GM19397 (cell line): ENCODE measurements around the gene SH2B3.

Source experiments
- ATAC-seq: cut with Tn5 transposase; IDR thresholded peaks from one replicate; pipeline ENCODE4 v1.9.1; 2021; ENCODE audit warnings: mild to moderate bottlenecking, moderate library complexity; ENCODE audit not compliant: unreplicated experiment

SH2B3 gene

DNA sequence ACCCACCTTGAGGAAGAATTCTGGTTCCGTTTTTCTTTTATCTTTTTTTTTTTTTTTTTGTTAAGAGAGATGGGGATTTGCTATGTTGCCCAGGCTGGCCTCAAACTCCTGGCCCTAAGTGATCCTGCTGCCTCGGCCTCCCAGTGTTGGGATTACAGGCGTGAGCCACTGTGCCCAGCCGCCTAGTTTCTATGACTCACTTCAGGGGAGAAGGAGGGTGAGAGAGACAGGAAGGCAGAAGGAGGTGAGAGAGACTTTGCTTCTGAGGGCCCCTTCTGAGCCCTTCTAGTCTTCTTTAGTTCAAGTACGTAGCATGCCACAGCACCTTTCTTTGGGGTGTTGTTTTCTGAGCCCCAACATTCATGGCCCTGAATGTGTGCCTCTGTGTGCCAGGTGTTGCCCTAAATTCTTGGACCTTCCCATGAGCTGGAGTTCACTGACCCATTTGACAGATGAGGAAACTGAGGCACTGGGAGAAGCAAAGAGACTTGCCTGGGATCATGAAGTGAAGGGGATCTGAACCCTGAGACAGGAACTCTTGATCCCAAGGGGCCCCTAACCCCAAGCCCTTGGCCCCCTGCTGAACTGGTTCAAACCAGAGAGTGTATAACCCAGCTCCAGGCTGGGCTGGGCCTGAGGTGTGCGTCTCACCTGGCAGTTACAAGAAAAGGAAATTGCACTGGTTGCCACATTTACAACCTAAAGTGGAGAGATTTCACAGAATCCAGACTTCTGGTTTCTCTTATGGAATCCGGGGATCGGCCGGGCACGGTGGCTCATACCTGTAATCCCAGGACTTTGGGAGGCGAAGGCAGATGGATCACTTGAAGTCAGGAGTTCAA lies 20.8 kb downstream of the SH2B3 start:
- ATAC-seq, result no peak

DNA sequence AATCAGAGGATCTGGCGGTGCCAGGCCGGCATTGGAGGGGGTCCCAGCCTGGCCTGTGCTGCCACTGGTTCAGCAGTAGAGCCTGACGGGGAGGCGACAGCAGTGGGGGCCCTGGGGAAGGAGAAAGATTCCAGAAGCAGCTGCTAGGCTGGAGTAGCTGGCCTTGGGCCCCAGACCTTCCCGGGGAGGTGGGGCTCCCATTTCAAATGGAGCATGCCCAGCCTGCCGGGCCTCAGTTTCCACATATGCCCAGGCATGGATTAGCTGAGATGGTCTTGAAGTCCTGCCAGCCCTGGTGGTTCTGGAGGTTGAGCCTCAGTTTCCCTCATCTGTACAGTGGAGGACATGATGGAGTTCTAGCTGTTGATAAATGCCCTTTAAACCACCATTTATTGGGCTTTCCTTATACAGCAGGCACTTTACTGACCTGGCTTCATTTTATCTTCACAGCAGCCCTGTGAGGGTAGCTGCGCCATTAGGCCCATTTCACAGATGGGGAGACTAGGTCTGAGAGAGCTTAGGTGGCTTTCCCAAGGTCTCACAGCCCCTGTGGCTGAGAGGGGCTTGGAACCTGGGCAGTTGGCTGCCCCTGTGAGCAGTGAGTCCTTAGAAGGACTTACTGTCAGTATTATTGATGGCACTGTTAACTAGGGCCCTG lies 21.8 kb downstream of the SH2B3 start:
- no peak for ATAC-seq

DNA sequence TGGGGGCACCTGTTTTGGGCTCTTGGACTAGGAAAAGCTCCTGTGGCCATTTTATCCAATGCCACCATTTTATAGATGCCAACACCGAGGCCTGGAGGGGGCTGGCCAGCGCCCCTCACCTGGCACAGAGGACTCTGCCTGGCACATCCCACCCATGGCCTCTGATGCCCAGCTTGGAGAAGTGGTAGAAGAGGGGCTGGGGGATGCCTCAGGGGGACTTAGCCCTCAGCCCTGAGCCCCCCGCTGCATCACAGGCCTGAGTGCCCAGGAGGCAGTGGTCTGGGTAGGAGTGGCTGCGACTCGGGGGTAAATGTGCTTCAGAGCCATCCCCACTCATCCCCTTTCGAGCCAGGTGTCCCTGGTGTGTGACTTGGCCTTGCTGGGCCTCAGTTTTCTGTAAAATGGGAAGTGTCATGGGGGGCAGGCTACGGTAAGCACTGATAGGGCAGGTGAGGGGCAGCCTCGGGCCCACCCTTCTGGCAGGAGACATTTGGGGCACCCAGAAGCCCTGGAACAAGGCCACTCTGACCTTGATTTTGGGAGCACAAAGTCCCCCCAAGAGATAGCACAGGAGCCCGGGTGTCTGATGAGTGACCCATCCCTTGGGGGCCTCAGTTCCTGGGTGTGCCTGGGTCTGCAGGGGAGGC lies 22.5 kb downstream of the SH2B3 start:
- no peak for ATAC-seq

DNA sequence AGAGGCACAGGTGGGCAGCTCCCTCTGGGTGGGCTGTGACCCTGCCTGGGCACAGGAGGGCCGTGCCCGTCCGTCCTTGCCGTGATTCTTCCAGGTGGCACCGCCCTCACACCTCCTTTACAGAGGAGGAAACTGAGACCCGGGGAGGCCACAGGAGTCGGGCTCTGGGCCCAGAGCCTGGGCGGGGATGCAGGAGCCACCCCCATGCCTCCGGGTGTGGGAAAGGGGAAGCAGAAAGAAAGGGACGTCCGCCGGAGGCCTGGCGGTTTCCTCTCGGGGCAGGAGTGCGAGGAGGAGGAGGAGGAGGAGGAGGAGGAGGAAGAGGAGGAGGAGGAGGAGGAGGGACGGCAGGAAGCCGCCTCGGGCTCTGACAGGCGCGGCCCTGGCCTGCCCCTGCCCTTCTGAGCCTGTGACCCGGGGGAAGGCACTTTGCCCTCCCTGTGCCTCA lies 23.0 kb downstream of the SH2B3 start:
- no peak for ATAC-seq

DNA sequence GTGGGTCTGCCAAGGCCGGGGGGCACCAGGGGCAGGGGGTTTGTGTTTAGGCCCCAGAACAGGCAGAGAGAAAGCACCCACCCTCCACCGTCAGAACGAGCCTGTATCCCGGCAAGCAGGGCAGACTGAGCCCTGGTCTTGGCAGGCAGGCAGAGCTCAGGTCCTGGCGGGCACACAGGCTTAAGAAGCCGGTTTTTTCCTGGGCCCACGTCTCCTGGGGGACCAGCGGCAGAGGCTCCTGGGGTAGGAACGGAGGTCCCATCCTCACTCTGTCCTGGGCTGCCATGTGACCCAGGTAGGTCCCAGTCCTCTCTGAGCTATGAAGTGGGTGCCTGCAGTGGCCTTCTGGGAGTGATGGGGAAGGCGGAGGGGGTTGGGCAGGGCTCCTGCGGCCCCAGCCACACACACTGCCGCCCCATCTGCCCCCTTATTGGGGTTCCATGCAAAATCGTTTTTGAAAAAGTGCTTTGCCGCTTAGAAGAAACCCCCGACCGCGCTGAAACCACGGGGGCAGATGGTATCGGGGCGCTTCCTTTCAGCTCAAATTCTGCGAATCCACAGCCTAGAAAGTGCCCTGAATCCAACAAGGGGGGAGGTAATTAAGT lies 24.2 kb downstream of the SH2B3 start:
- ATAC-seq, result no peak

DNA sequence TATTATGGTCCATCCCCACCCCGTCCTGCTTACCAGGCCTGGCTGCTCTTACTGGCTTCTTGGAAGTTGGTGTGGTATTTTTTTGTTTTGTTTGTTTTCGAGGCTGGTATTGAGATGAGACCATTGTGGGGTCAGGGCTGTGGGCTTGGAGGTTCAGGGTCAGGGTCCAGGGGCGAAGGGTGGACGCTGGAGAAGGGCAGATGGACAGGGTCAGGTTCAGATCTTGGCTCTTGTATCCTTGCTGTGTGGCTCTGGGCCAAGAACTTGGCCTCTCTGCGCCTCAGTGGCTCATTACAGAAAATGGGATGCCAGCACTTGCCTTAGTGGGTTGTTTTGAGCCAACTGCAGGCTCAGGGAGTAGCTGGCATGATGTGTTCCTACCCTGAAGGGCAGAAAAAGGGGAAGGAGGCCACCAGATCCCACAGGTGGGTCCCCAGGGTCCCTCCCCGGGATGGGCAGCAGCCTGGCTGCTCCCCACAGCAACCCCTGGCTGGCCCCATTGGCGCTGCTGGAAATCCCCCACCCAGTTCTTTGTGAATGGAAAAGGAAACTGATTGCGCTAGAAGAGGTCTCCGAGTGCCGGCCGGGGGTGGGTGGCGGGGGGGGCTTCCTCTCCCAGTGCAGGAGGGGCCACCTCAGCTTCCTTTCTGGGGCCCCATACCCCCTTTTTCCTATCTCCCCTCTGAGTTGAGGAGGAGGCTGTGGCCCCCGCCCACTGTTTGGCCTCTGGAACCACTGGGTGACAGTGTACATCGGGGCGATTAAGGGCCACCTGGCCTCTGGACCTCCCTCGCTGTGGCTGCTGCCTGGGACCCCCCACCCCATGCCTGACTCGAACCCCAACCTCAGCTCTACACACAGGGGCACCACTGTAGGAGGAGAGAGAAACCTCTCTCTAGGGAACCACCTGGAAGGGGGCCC lies 25.0 kb downstream of the SH2B3 start:
- ATAC-seq, result no peak

DNA sequence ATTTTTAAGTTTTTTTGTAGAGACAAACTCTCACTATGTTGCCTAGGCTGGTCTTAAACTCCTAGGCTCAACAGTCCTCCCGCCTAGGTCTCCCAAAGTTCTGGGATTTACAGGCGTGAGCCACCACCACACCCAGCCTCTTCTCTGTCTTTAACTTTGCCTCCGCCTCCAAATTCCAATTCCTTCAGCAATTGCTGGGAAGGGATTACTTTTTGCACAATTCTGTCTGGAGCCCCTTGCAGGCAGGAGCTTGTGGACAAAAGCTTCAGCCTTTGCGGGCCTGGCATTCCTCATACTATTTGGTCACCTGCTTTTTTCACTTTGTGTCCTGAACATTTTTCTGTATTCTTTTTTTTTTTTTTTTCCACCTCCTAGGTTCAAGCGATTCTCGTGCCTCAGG lies 26.0 kb downstream of the SH2B3 start:
- no peak for ATAC-seq

DNA sequence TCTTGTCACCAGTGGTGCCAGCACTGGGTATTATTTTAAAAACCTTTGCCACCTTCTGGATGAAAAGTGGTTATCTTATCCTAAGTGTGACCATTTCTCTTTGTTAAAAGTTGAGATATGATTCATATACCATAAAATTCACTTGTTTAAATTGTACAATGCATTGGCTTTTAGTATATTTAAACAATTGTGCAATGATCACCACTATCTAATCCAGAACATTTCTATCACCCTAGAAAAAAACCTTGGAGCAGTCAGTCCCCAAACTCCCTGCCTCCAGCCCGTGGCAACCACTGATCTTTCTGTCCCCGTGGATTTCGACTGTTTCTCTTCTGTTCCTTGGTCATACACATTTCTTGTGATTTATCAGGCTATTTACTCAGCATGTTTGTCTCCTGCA lies 28.3 kb downstream of the SH2B3 start:
- no peak for ATAC-seq

DNA sequence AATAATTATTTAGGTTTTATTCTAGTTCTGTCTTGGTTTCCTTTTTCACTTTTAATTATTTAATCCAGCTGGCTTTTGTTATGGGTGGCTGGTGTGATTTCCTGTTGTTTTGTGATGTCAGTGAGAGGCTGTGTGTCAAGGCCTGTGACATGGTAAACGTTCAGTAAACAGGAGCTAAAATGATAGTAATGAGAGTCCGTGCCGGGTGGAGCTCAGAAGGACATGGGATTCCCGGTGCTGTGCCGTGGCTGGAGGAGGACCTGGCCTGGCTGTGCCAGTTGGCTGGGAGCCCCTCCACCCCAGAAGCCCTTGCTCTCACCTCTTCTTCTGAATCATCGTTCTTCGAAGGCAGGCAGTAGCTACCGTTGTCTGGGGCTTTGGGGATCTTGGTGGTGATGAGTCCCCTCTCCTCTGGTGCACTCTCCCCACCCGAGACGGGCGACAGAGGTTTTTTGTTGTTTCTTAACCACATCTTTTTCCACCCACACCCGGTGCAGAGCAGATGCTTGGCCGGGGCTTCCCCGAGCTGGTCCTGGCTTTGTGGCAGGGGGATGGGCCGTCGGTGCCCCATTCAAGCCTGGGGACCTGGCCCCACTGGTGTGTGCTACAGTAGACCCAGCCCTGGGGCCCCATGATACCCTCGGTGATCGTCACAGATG lies 29.1 kb downstream of the SH2B3 start:
- peak; percentile 55 for ATAC-seq

DNA sequence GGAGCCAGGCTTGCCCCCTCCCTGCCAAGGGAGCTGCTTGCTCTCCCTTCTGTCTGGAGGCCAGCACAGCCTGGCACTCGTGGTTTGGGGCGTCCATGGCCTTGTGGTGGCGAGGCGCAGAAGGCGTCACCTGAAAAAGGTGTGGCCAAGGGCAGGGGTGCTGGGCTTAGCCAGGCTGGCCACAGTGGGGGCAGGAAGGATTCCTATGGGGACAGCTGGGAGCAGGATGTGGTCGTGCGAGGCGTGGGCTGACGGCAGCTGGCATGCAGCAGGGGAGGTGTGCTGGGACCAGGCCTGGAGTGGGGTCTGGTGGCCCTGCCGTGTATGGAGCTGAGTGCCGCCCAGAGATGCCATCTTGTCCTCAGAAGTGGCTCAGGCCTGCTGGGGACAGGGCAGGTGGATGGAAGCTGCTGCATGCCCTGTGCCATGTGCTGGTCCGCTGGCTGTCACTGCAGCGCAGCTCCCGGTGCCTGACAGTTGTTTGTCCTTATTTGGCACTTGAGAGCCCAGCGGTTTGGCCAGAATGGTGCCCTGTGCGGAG lies 30.0 kb downstream of the SH2B3 start:
- ATAC-seq, result no peak

DNA sequence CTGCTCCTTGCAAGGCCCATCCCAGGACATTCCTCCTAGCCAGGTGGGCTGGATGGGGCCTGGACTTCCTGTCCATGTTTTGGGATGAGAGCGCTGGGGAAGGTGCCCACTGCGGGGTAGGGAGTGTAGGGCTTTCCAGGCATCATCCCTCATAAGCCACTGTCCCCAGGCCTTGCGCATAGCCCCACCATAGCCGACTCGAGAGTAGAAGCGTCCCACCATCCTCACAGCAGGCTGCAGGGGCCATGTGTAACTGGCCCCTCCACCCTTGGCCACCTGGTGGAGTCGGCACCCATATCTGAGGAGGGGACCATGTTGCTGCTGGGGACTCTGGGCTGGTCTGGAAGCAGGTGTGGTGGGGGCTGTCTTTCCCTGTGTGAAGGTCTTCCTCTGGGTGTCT lies 30.5 kb downstream of the SH2B3 start:
- ATAC-seq, result no peak

DNA sequence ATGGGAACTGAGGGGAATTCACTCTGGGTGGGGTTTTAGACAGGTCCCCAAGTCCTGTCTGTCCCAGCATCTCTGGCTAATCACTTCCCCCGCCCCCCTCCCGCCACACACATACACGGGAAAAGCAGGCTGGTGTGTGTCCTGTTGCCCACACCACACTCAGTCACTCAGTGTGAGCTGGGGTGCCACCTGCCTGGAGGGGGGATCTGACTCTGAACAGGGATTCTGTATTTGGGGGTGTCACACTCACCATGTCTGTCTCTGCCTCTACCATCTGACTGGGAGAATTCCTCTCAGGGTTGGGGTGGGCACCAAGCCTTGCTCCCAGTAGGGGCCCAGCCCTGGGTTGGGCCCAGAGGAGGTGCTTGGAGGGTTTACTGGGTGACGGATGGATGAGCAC lies 31.1 kb downstream of the SH2B3 start:
- no peak for ATAC-seq

DNA sequence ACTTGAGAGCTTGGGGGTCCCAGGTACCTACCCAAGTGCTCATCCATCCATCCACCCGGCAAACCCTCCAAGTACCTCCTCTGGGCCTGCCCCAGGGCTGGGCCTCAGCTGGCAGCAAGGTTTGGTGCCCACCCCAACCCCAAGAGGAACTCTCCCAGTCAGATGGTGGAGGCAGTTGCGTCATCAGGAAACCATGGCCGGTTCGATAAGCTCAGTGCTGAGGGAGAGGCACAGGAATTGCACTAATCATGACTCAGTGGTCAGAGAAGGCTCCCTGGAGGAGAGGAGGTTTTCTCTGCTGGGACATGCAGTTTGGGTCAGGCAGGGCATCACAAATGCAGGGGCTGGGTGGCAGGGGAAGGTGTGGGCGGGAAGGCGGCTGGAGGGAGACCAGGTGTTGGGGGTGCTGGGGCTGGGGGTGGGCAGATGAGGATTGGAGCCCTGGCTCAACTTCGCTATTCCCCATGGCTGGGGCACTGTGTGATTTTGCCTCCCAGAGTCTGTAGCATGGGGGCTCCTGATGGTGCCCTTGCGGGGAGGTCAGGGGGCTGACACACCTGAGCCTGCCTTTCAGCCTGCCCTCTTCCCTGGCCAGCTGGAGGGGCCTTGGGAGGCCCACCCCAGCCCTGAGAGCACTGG lies 32.2 kb downstream of the SH2B3 start:
- no peak for ATAC-seq

DNA sequence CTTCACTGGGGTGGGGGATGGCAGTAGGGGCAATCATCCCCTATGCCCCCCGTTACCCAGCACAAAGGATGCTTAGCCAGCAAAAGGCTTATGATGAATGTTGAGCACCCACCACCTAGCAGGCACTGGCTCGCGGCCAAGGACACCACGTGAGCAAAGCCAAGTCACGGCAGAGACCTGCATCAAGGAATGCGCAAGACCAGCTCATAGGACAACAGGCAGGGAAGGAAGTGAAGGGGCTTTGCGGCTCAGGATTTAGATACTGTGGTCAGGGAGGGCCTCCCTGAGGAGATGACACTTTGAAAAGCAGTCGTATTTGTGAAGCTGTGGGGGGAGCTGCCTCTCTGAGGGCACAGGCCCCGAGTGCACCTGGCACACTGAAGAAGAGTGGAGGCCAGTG lies 32.8 kb downstream of the SH2B3 start:
- no peak for ATAC-seq

DNA sequence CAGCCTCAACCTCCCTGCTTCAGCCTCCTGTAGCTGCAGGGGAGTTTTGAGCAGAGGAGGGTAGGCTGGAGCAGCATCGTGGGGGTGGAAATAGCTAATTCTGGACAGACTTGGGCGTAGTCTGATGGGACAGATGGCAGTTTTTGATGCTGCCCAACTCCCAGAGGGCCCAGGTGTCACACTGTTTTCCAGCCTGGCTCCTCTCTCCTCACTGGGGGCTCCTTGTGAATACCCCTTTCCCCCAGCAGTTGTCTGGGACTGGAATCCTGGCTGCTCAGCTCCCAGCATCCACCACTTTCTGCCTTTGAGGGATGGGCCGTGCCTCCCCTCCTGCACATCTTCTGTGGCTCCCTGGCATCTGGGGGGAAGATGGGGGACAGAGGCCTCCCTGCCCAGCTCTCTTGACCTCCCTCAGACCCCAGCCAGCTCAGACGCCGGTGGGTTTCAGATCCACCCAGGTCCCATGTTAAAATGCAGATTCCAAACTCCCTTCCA lies 34.0 kb downstream of the SH2B3 start:
- no peak for ATAC-seq

DNA sequence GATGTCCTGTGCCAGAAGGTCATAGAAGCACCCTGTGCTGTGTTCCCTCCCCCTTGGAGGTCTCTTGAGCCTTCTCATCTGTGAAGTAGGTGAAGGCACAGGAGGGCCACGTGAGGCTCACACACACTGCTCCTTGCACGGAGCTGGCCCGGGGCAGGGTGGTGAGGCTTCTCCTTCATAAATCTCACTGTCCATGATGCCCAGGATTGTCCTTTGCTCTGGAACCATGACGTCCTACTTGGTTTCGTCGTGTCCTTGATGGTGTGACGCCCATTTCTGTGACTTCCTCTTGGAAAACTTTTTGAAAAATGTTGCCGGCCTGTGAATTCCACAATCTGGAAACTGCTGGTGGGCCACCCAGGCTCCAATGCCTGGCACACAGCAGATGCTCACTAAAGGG lies 34.4 kb downstream of the SH2B3 start:
- no peak for ATAC-seq

DNA sequence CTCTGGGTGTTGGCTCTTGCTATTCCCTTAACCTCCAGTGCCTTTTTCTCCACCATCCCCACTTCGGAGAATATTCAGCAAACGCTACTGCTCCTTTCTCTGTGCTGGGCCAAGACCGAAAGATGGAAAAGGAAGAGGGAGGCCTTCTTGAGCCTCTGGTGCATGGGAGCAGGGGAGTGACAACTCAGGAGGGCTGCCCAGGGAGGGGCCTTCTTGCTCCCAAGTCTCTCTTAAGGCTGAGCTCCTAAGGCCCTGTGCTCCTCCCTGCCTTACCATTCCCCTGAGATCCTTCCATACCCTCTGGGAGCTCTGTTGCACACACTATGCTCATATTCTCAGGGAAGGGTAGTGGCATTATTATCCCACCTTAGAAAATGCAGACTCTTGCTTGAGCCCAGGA lies 34.9 kb downstream of the SH2B3 start:
- ATAC-seq, result no peak

DNA sequence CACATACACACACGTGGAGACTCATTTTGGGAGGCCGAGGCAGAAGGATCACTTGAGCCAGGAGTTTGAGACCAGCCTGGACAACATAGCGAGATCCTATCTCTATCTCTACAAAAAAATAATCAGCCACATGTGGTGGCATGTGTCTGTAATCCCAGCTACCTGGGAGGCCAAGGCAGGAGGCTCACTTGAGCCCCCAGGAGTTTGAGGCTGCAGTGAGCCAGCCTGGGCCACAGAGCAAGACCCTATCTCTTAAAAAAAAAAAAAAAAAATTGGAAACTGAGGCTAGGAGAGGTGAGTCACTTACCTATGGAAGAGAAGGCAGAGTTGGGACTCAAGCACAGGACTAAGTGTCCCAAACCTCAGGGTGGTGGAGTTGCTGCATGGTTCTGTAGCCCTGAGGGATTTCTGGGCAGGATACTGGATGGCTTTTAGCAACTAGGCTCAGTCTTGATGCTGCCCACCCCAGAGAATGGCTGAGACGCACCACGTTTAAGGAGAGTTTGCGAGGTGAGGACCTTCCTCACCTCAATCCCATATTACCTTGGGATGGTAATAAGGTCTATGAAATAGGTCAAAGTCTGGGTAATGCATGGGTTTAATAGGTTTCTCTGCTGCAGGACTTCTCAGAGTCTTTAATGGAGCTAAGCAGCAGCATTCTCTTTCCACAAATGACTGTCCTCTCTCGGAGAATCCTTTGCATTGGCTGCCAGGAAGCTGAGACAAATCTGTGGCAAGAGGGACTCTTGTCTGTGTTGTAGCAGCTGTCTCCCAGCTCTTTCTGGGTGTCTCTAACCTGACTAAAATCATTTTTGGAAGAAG lies 35.6 kb downstream of the SH2B3 start:
- no peak for ATAC-seq
